ENCODE results near the gene C14orf39.

C14orf39 gene

GRCh38 chr14:60485598-60486251, at the start of gene C14orf39:
TSS of gene C14orf39 (minus strand) at chr14:60486063. CDS start at chr14:60485078, 985 bp downstream.
- no peak within 1 kb of the TSS for H3K4me3 ChIP-seq (IDR thresholded peaks at IDR 0.05; ENCODE audit: insufficient read depth, low read depth, low read length)
- H3K4me2 ChIP-seq = no peak within 1 kb of the TSS
- no peaks in the 10 kb centered on the region for H3K4me1 ChIP-seq (ENCODE audit: low read depth, poor library complexity, severe bottlenecking)
- no peak for TF ChIP-seq CTCF (conservative IDR thresholded peaks at IDR 0.05; ENCODE audit: low read depth, low read length)
- no peaks in the 10 kb centered on the region for H4K20me1 ChIP-seq (ENCODE audit: insufficient read depth)
- no peaks in the 10 kb centered on the region for H3K36me3 ChIP-seq (ENCODE audit: insufficient read depth)
- no peaks in the 10 kb centered on the region for H3K79me2 ChIP-seq (ENCODE audit: insufficient read depth, low read depth)
- no peaks in the 10 kb centered on the region for H3K27me3 ChIP-seq (ENCODE audit: insufficient read depth, low read depth)
- no peak within 1 kb of the TSS for H2AFZ ChIP-seq (ENCODE audit: low read depth)
- no peak within 1 kb of the TSS for H3K27ac ChIP-seq
- H3K9ac ChIP-seq = no peak within 1 kb of the TSS

- Histone ChIP-seq H3K9ac (no peak overlapping the region), H3K4me2 (no peak overlapping the region), H3K79me2 (ENCODE audit: insufficient read depth, low read depth) (no peaks in the 10 kb centered on the region), H3K4me3 (IDR thresholded peaks at IDR 0.05; ENCODE audit: insufficient read depth, low read depth, low read length) (no peak overlapping the region), H3K27me3 (ENCODE audit: insufficient read depth, low read depth) (no peaks in the 10 kb centered on the region), H3K36me3 (ENCODE audit: insufficient read depth) (no peaks in the 10 kb centered on the region), H4K20me1 (ENCODE audit: insufficient read depth) (no peaks in the 10 kb centered on the region), H2AFZ (ENCODE audit: low read depth) (no peak overlapping the region), H3K4me1 (ENCODE audit: low read depth, poor library complexity, severe bottlenecking) (no peaks in the 10 kb centered on the region), H3K27ac (no peak overlapping the region)
- TF ChIP-seq CTCF (conservative IDR thresholded peaks at IDR 0.05; ENCODE audit: low read depth, low read length) = no peak
Measured at GRCh38 chr14:60532442-60532841, 46.6 kb upstream of the C14orf39 start.

GRCh38 chr14:60515511-60516289, 29.8 kb upstream of the C14orf39 start:
- Histone ChIP-seq H3K27ac (no peak overlapping the region), H3K9ac (no peak overlapping the region), H3K4me3 (IDR thresholded peaks at IDR 0.05; ENCODE audit: insufficient read depth, low read depth, low read length) (no peak overlapping the region), H3K79me2 (ENCODE audit: insufficient read depth, low read depth) (no peaks in the 10 kb centered on the region), H3K36me3 (ENCODE audit: insufficient read depth) (no peaks in the 10 kb centered on the region), H4K20me1 (ENCODE audit: insufficient read depth) (no peaks in the 10 kb centered on the region), H3K27me3 (ENCODE audit: insufficient read depth, low read depth) (no peaks in the 10 kb centered on the region), H3K4me2 (no peak overlapping the region), H2AFZ (ENCODE audit: low read depth) (no peak overlapping the region), H3K4me1 (ENCODE audit: low read depth, poor library complexity, severe bottlenecking) (no peaks in the 10 kb centered on the region)
- TF ChIP-seq CTCF (conservative IDR thresholded peaks at IDR 0.05; ENCODE audit: low read depth, low read length) = no peak

- Histone ChIP-seq H3K4me3 (IDR thresholded peaks at IDR 0.05; ENCODE audit: insufficient read depth, low read depth, low read length) (no peak overlapping the region), H2AFZ (ENCODE audit: low read depth) (peak overlapping the region; percentile 31; the same call in 1 of the 2 replicates), H3K27me3 (ENCODE audit: insufficient read depth, low read depth) (no peaks in the 10 kb centered on the region), H4K20me1 (ENCODE audit: insufficient read depth) (no peaks in the 10 kb centered on the region), H3K27ac (no peak overlapping the region), H3K36me3 (ENCODE audit: insufficient read depth) (no peaks in the 10 kb centered on the region), H3K9ac (no peak overlapping the region), H3K4me1 (ENCODE audit: low read depth, poor library complexity, severe bottlenecking) (no peaks in the 10 kb centered on the region), H3K4me2 (no peak overlapping the region; the same call in 1 of the 2 replicates), H3K79me2 (ENCODE audit: insufficient read depth, low read depth) (no peaks in the 10 kb centered on the region)
- TF ChIP-seq CTCF (conservative IDR thresholded peaks at IDR 0.05; ENCODE audit: low read depth, low read length) = no peak
Measured at GRCh38 chr14:60514741-60515491, 29.1 kb upstream of the C14orf39 start.

All from KMS-11 (cell line).